SH-SY5Y (cell line): ENCODE measurements around the gene RUSC2.

Source experiments
- GATA2 ChIP-seq: IDR thresholded peaks from 2 replicates; pipeline ENCODE4 v1.6.1; 2011; ENCODE audit warnings: mild to moderate bottlenecking, low read depth, low read length
- GATA3 ChIP-seq: IDR thresholded peaks from 2 replicates; pipeline ENCODE4 v1.6.1; 2011; ENCODE audit warnings: low read depth, mild to moderate bottlenecking, low read length, moderate library complexity

DNA sequence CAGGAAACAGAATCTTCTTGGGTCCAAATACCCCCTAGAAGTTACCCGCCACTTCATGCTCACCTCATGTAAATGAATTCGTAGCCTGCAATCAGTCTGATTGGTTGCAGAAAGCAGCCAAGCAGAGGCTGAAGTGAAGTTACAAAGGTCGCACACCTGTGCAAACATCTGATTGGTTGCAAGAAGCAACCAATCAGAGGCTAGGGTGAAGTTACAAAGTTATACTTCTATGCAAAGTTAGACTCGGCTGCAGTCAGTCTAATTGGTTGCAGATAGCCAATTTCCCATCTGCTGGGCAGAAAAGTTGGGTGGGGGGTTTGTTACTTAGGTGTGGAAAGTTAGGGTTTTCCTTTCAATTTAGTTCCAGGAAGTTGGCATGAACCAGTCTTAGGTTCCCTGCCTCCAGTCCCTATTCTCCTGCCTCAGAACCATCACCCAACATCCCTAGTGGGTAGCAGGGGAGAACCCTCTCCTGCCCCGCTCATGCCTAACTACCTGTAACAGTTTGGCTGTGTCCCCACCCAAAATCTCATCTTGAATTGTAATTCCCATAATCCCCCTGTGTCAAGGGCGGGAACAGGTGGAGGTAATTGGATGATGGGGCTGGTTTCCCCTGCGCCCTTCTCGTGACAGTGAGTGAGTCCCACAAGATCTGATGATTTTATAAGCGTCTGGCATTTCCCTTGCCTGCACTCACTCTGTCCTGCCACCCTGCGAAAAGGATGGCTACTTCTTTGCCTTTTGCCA lies 1.2 kb upstream of the RUSC2 start:
- no peak for TF ChIP-seq GATA2
- TF ChIP-seq GATA3 = no peak
